HG02759 (cell line): ENCODE results near the gene CSNK2A3.
"Not testable (repeated sequence)": the region's sequence is repeated elsewhere in the genome, so short reads cannot be mapped to it uniquely, and the experiment has no call there.

Experiments used
- ATAC-seq: cut with Tn5 transposase; IDR thresholded peaks from one replicate; pipeline ENCODE4 v1.9.1; 2021; ENCODE audit warnings: mild to moderate bottlenecking, moderate library complexity; ENCODE audit not compliant: unreplicated experiment

The CSNK2A3 gene

GRCh38 chr11:11380340-11380739 is 27.3 kb upstream of the CSNK2A3 start:
- no peak for ATAC-seq

DNA sequence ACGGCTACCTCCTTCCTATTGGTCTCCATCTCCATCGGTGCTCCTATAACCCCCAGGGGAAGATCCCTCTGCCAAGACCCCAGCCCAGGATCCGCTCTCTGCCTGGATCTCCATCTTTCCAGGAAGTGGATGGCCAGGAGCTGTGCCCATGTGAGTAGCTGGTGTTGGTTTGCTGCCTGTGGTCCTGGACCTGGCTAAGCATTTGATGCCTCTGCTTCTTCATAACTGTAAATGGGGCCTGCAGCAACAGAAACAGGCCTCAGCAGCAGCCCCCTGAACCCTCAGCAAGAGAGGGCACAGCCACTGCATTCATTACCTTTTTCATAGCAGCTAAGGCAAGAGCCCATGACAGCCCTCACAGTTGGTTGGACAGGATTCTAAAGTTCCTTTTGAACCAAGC is 26.6 kb upstream of the CSNK2A3 start:
- no peak for ATAC-seq

DNA sequence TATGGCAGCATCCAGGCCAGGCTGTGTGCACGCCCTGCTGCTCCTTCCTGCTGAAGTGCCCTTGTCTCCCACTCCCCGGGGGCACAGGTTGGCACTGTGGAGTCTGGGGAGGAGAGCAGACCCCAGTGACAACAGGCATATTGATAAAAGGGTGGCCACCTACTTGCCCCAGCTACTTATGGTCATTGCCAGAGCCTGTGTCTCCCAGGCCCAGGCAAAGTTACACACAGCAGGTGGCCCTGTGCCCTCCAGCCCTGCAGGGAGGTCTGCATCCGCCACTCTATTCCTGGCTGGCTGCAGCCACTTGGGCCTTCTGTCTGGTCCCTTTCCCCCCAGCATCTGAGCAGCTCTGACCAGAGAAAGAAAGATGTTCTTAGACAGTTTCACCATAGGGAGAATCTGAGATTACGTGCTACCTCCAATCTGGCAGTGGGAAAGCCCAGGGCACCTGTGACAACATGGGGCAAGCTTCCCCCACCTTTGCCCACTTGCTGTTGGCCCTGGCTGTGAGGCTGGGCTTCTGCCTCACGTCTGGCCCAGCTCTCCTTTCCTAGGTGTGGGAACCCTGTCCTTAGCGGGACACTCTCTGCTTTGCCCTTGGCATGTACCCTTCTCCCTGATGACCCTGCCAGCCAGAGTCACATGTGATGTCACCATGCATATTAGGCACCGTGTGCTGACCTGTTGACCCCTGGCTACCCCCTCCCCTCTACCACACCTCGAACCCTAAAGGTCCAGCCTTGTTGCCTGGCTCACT is 25.3 kb upstream of the CSNK2A3 start:
- no peak for ATAC-seq

GRCh38 chr11:11374358-11375148 is 21.5 kb upstream of the CSNK2A3 start:
- ATAC-seq: peak; percentile 65

DNA sequence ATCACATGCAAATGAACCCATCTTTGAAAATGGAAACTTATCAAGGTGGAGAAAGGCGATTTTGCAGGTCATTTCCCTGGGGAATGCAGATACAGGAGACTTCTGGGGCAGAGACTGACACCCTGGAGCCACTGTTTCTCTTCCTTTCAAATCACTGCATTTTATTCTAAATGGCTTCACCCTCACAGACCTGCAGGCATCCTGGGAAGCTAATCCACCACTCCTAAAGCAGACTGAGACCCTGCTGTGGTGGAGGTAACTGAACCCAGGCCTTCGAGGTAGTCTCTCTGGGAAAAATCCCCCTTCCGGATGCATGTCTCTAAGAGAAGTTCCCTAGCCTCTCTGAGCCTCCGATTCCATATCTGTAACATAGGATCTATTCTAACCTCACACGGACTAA is 20.9 kb upstream of the CSNK2A3 start:
- ATAC-seq: no peak

GRCh38 chr11:11372461-11372860 is 19.4 kb upstream of the CSNK2A3 start:
- ATAC-seq: no peak

GRCh38 chr11:11370962-11371303 is 17.9 kb upstream of the CSNK2A3 start:
- no peak for ATAC-seq

GRCh38 chr11:11370255-11370961 is 17.4 kb upstream of the CSNK2A3 start:
- ATAC-seq: no peak

DNA sequence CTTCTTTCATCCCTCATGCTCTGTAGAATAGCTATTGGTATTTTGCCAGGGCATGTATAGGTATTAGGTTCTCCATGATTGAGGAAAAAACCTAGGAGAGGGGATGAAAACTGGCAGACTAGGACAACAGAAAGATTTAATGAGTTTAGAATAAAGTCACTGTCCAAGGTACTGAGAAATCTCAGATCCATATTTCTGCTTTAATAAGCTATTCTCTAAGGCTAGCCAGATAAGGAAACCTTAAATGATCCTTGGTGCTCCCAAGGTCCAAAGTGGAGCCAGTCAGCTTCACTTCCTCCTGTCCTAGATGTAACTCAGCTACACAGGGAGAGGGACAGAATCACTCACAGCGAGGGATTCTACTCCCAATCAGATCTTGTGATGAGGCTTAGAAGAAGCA is 13.7 kb upstream of the CSNK2A3 start:
- ATAC-seq: no peak

GRCh38 chr11:11363674-11364073 is 10.6 kb upstream of the CSNK2A3 start:
- ATAC-seq: no peak

DNA sequence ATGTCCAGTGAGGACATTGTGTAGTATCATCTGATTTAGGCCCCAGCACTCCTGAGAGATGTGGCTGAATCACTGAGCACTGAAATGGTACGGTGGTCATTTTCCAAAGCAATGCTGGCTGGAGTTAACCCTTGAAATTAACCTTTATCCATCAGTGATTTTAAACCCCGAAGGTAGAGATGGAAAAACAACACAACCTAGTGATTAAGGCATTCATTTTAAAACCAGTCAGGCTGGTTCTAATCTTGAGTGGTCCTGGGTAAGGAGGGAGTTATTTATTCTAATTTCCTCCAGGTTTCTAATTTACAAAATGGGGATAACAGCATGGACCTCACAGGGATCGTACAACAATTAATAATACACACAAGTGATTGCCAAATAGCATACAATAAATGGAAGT is 6.6 kb upstream of the CSNK2A3 start:
- ATAC-seq: no peak

DNA sequence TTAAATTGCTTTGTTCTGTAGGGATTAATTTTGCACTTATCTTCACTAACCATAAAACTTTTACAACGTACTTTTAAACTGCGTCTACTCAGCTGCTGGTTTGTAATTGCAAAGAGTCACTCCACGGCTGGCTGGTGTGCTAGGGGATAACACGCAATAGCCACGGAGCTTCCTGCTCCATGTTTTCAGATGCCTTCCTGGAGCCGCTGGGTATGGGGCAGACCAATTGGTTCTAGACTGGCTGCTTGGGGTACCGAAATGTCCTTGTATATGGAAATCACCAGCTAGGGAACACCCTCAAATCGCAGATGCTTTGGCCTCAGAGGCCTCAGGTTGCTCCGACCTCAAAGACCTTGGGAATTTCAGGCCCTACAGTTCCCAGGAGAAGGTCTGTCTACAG is 3.8 kb upstream of the CSNK2A3 start:
- ATAC-seq: no peak

DNA sequence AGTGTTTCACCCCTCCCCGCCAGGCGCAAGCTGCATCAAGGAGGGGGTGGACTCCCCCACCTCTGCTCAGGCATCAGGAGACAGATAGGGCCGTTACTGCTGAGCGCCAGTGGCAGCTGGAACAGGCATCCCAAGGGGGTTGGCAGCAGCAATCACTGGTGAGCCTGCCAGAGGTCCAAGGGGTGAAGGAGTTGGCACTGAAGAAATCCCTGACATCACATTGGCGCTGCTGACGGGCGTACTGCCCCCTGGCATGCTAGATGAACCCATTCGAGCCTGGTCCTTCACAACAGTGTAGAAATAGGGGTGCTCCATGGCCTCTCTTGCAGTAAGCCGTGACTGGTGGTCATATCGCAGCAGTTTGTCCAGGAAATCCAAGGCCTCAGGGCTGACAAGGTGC is 1.2 kb downstream of the CSNK2A3 start:
- not testable (repeated sequence) for ATAC-seq

DNA sequence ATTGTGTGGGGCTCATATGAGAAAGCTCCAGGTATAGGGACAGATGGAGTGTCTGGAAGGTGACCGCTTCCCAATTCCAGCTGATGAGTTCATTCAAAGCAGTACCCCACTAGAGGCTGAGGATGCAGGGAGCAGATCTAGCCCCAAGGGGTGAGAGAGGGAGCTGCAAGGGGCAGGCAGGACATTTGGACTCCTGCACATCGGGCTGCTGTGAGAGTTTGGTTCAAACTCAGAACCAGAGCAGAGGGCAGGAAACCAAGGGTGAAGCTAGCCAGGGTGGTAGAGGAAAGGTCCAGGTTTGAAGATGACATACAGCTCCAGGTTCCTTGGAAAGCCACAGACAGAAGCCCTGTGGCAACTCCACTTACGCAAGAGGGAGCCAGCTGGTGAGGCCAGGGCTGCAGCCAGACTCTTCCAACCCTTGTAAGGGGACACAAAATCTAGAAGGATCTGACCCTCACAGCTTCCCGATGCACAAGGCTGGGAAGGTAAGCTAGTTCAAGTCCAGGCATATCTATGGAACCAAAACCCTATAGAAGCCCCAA is 1.9 kb downstream of the CSNK2A3 start:
- ATAC-seq: no peak

- ATAC-seq: no peak
Observed at GRCh38 chr11:11349870-11350337, 3.1 kb downstream of the CSNK2A3 start.

GRCh38 chr11:11349106-11349825 is 3.8 kb downstream of the CSNK2A3 start:
- no peak for ATAC-seq

GRCh38 chr11:11348303-11348702 is 4.7 kb downstream of the CSNK2A3 start:
- no peak for ATAC-seq

GRCh38 chr11:11347592-11347991 is 5.5 kb downstream of the CSNK2A3 start:
- ATAC-seq: no peak

DNA sequence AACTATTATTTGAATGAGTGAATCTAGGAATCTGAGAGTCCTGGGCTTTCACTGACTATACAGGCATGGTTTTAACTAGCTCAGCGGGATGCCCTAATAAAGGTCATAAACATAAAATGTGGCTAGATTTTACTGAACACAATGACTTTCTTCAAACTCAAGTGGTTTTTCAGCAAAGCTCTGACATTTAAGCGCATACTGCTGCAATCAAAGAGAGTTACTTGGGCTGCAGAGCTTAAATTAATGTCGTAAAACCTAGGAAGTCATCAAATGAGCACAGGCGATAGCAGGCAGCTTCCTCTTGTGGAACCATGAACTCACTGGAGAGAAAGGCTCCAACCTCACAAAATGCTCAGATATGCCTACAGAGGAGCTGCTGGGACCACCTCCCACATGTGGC is 6.7 kb downstream of the CSNK2A3 start:
- ATAC-seq: no peak

DNA sequence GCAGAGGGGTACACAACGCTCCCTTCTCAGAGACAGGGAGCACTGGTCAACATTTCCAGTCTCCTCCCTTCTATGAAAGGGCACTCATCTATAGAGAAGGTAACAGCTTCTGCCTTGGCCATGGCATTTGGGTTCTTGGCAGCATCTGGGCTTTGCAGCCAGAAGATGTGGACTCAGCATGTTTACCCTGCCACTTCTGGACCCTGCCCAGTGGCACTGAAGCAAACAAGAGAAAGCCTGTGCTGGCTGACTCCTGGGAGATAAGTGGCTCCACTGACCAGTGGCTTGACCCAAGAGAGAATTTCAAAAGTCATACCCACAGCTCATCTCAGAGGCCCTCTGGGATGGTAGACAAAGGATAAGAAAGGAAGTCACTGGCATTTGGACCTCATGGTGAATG is 8.0 kb downstream of the CSNK2A3 start:
- ATAC-seq: no peak

DNA sequence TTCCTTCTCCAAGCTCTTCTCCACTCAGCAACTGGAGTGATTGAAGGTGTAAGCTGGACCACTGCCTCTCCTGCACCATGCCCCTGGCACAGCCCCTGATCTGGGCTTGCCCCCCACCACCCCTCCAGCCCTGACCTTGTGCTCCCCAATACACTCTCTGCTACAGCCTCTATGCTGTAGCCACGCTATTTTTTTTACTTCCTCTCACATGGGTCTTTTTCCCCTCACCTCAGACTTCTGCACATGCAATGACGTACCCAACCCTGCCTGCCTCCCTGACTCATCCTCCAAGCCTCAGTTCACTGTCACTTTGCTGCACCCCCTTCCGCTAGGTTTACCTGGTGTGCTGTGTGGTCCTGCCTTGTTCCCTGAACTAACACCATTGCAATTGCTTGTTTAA is 9.0 kb downstream of the CSNK2A3 start:
- ATAC-seq: peak; percentile 75
